ENCODE data around the gene MAN2A2. TPM values are rescaled to one million over a fixed set of nuclear protein-coding genes. Genes with fewer than 3 reads are reported as not detected.
"Not testable (repeated sequence)": the region's sequence is repeated elsewhere in the genome, so short reads cannot be mapped to it uniquely, and the experiment has no call there.

The MAN2A2 gene
- total RNA-seq, 1 experiment from 2014 or later: 2.1 TPM

DNA sequence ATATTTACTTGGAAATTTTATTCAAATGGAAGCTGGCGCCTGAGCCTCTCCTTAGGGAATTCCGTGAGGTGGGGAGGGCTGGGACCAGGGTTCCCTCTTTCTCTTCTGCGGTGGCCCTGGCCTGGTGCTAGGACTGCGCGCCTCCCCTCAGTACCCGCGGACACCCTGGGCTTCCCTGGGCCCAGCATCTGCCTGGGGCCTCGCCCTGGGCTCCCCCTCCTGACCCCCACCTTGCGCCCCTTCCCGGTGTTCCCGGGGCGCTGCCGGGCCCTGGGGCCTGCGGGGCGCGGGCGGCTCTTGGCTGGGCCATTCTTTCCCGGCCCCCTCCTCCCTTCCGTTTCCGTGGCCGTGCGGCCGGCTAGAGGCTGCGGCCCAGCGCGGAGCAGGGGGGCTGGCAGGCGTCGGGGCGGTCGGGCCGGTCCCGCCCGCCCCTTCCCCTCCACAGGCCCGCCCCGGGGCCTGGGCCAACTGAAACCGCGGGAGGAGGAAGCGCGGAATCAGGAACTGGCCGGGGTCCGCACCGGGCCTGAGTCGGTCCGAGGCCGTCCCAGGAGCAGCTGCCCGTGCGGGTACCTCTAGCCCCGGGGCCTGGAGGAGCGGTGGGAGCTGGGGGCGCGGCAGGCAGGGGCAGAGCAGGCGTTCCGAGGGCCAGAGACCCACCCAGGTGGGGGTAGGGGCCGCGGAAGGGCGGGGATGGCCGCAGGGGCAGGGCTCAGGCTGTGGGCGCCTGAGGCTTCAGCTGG, 19.0 kb upstream of the MAN2A2 start, which contains the start of gene FES:
Gene FES (plus strand): TSS at position 529 of the 743 bp plus-strand sequence. CDS start 542 bp downstream, outside the sequence.
- DNase-seq (ENCODE audit: low read depth): no peak

DNA sequence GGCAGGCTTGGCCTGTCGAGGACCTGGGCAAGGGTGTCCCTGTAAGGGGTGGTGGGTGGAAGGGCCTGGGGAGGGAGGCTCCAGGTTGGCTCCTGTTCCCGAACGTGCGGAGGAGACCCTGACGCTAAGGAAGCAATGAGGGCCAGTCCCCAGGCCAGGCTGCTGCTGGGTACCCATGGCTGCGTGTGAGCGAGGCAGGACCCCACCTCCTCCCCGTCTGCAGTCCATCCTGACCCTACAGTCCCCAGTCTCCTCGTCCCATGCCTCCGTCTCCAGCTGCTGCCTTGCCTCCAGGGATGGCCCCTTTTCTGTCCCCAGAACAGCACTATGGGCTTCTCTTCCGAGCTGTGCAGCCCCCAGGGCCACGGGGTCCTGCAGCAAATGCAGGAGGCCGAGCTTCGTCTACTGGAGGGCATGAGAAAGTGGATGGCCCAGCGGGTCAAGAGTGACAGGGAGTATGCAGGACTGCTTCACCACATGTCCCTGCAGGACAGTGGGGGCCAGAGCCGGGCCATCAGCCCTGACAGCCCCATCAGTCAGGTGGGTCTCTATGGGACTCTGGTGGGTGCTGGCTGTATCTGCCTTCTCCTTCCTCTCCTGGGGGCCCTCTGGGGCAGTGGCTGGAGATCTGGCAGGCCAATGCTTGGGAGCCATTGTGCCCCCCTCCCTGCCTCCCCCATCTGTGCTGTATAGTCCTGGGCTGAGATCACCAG, 18.2 kb upstream of the MAN2A2 start:
- DNase-seq (ENCODE audit: low read depth): no peak

DNA sequence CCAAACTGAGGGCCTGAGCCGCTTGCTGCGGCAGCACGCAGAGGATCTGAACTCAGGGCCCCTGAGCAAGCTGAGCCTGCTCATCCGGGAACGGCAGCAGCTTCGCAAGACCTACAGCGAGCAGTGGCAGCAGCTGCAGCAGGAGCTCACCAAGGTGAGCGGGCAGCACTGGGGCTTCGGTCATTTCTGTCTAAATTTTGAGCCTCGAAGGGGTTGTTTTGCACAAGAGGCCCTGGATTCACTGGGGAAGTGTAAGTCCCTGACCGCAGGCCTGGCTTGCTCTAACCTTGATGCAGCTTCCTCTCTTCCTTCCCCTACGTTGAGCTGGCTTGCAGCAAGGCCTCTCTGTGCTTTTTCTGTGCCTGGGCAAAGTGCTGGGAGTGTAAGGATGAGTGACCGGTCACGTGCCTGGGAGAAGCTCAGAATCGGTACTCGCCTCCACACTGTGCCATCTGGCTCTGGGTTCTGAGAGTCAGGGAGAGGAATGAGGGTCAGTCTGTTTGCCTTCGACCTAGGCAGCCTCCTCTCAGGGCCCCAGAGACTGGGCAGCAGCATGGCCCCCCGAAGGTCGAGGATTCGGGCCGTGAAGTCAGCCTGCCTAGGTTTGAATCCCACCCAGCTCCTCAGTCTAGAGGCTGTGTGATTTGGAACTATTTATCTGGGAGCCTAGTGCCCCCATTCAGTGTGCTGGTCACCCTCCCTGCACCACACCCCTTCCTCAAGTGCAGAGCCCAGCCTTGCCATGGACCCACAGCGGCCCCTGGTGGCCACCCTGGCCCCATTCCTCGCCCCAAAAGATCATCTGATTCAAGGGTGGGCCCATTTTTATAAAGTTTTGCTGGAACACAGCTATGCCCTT, 17.4 kb upstream of the MAN2A2 start:
- peak; percentile 69 for DNase-seq (ENCODE audit: low read depth)

DNA sequence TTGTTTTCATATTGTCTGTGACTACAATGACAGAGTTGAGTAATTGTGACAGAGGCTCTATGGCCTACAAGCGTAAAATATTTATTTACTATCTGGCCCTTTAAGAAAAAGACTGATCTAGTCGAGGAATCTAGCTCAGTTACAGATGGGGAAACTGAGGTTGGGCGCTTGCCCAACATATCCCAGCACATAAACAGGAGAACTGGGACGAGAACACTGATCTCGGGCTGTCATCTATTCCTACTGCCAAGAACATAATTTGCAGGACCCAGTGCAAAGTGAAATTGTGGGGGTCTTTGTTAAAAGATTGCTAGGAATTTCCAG, 16.8 kb upstream of the MAN2A2 start:
- DNase-seq (ENCODE audit: low read depth): no peak

DNA sequence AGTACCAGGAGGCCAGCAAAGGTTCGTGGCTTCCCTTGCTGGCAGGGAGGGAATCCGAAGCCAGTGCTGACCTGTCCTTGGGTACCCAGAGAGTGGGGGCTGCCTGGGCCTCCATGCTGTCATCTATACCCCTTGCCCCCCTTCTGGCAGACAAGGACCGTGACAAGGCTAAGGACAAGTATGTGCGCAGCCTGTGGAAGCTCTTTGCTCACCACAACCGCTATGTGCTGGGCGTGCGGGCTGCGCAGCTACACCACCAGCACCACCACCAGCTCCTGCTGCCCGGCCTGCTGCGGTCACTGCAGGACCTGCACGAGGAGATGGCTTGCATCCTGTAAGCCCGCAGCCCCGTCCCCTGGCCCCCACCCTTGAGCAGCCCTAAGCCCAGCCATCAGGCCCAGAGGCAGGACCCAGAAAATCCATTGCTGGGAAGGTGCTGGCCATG, 16.0 kb upstream of the MAN2A2 start:
- DNase-seq (ENCODE audit: low read depth): no peak

DNA sequence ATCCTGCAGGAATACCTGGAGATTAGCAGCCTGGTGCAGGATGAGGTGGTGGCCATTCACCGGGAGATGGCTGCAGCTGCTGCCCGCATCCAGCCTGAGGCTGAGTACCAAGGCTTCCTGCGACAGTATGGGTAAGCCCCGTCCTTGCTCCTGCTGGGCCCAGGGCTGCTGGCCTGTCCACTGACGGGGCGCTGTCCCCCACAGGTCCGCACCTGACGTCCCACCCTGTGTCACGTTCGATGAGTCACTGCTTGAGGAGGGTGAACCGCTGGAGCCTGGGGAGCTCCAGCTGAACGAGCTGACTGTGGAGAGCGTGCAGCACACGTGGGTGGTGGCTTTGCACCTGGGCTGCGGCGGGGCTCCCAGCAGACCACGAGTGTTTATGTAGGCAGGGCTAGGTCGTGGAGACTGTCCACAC, 13.8 kb upstream of the MAN2A2 start:
- DNase-seq (ENCODE audit: low read depth): no peak

DNA sequence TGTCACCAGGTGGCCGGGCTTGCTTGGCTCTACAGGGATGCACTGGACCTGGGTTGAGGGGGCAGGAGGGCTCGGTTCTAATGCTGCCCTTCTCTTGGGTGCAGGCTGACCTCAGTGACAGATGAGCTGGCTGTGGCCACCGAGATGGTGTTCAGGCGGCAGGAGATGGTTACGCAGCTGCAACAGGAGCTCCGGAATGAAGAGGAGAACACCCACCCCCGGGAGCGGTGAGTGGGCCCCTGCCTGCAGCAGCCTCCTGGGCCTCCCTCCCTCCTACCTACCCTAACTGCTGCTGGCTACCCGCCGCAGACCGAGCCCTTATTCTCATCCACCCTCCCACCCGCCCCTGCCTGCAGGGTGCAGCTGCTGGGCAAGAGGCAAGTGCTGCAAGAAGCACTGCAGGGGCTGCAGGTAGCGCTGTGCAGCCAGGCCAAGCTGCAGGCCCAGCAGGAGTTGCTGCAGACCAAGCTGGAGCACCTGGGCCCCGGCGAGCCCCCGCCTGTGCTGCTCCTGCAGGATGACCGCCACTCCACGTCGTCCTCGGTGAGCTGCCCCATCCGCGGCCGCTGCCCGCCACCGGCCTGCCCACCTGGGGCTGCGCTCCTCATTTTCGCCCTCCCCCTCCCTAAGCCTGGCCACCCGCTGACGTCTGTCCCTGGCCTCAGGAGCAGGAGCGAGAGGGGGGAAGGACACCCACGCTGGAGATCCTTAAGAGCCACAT, 13.2 kb upstream of the MAN2A2 start:
- DNase-seq (ENCODE audit: low read depth): no peak

DNA sequence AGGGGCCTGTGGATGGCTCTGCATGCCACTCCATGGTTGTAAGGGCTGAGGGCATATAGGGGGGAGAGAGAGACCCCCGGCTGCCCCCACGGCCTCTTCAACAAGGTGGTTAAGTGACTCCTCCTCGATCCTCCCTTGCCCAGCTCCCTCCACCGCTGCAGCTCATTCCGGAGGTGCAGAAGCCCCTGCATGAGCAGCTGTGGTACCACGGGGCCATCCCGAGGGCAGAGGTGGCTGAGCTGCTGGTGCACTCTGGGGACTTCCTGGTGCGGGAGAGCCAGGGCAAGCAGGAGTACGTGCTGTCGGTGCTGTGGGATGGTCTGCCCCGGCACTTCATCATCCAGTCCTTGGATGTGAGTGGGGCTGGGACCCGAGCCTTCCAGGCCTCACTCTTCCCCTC, 12.3 kb upstream of the MAN2A2 start:
- no peak for DNase-seq (ENCODE audit: low read depth)

DNA sequence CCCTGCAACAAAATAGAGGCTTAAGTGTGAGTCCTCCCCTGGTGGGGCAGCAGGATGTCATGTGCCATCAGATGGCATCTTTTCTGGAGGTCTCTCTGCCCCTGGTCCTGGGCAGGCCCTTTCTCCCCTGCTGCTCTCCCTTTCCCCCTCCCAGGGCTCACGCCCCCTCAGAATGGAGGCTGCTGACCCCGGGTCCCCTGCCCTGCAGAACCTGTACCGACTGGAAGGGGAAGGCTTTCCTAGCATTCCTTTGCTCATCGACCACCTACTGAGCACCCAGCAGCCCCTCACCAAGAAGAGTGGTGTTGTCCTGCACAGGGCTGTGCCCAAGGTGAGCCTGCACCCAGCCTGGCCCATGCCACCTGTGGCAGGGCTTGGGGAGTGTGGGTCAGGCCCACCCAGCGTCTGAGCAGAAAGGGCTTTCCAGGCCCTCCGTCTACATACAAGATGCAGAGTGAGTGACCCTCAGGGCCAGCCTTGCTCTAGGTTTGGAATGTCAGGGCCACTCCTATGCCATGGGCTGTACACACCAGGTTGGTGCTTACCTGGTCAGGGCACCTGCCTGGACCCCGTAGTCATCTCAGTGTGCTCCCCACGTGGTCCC, 11.7 kb upstream of the MAN2A2 start:
- DNase-seq (ENCODE audit: low read depth): no peak

DNA sequence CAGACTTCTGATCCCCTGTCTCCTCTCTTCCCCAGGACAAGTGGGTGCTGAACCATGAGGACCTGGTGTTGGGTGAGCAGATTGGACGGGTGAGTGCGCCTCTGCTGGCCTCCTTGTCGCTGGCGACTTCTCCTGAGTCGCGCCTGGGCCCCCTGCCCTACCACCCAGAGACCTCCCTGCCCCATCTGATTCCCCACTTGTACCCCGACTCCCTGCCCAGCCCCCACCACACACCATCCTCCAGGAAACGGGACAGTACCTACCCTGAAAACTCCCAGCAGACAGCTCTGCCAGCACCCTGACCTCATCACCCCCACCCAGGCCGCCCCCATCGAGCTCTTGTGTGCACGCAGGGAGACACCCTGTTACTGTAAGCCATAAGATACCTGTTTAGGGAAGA, 11.1 kb upstream of the MAN2A2 start:
- no peak for DNase-seq (ENCODE audit: low read depth)

DNA sequence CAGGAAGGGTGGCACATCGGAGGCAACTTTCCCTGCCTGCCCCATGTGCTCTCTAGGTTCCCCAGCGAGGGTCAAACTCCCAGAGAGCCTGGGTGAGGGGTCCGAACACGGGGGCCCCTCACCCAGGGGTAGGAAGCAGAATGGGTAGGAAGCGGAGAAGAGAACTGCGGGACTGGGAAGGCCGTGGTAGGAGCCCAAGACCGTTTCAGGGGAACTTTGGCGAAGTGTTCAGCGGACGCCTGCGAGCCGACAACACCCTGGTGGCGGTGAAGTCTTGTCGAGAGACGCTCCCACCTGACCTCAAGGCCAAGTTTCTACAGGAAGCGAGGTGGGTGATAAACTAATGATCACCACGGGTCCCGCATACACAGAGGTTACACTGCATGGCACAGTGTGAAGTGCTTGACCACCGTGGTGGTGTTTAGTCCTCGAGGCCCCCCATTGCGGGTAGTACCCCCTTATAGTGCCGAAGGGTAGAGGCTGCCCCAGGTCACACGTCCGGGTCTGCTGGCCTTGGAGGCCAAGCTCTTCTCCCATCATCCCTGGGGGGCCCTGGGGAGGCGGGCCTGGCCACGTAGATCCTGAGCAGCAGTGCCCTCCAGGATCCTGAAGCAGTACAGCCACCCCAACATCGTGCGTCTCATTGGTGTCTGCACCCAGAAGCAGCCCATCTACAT, 10.5 kb upstream of the MAN2A2 start:
- no peak for DNase-seq (ENCODE audit: low read depth)

DNA sequence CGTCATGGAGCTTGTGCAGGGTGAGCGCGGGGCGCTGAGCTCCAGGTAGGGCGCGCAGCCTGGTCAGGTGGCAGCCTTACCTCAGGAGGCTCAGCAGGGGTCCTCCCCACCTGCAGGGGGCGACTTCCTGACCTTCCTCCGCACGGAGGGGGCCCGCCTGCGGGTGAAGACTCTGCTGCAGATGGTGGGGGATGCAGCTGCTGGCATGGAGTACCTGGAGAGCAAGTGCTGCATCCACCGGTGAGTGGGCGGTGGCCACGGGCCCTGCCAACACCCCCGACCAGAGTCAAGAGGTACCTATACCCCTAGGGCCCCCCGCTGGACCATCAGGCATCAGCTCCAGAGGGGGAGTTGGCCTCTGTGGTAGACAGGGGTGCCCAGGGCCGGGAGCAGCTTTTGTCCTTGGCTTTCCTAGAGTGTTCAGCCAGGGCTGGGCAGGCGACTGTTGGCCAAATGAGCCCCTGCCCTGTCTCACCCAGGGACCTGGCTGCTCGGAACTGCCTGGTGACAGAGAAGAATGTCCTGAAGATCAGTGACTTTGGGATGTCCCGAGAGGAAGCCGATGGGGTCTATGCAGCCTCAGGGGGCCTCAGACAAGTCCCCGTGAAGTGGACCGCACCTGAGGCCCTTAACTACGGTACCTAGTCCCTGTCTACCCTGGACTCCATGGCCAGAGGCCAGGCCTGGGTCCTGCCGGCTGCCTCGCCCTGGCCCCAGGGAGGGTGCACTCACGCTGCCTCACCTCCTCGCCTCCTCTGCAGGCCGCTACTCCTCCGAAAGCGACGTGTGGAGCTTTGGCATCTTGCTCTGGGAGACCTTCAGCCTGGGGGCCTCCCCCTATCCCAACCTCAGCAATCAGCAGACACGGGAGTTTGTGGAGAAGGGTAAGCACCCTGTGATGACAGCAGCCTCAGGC, 9.7 kb upstream of the MAN2A2 start:
- DNase-seq (ENCODE audit: low read depth): no peak

DNA sequence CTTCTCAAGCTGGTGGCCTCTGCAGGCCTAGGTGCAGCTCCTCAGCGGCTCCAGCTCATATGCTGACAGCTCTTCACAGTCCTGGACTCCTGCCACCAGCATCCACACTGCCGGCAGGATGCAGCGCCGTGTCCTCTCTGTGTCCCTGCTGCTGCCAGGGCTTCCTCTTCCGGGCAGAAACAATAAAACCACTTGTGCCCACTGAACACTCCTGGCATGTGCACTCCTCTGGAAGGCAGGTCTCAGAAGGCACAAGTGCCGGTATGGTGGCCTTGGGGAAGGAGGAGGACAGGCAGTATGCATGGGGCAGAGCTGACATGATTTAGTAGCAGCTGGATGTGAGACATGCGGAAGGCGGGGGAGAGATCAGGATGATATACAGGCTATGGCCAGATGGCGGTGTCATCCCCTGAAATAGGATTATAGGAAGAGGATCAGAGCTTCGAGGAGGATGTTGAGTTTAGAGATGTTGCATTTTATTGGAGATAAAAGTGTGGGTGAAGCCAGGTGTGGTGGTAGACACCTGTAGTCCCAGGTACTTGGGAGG, 7.5 kb upstream of the MAN2A2 start:
- no peak for DNase-seq (ENCODE audit: low read depth)

DNA sequence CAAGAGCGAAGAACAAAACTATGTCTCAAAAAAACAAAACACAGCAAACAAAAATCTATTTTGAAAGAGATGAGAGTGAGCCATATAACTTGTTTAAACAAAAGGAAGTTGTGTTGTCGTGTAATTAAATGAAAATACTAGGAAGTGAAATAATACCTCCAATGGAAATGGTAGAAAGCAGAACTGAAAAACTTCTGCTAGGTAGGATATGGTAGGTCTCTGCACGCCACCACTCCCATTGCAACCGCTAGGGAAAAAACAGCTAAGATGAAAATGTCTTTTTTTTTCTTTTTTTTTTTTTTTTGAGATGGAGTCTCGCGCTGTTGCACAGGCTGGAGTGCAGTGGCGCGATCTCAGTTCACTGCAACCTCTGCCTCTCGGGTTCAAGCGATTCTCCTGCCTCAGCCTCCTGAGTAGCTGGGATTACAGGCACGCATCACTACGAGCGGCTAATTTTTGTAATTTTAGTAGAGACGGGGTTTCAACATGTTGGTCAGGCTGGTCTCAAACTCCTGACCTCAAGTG, 5.9 kb upstream of the MAN2A2 start:
- not testable (repeated sequence) for DNase-seq (ENCODE audit: low read depth)

DNA sequence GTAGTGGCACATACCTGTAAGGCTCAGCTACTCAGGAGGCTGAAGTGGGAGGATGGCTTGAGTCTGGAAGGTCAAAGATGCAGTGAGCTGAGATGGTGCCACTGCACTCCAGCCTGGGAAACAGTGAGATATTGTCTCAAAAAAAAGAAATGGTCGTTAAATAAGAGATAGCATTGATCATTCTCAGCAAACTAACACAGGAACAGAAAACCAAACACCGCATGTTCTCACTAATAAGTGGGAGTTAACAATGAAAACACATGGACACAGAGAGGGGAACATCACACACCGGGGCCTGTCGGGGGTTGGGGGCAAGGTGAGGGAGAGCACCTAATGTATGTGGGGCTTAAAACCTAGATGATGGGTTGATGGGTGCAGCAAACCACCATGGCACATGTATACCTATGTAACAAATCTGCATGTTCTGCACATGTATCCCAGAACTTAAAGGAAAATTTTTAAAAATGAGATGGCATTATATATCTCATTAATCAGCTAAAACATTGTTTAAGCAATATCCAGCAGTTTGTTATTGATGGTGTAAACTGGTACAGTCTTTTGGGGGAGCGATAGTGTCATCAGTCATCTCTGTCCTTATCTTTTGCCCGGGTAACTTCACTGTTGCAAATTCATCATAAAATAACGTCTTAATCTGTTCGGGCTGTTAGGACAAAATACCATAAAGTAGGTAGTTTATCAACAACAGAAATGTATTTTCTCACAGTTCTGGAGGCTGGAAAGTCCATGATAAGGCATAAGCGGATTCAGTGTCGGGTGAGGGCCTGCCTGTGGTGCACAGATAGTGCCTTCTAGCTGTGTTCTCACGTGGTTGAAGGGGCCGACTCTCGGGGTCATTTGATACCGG, 1.7 kb upstream of the MAN2A2 start:
- DNase-seq (ENCODE audit: low read depth): no peak

DNA sequence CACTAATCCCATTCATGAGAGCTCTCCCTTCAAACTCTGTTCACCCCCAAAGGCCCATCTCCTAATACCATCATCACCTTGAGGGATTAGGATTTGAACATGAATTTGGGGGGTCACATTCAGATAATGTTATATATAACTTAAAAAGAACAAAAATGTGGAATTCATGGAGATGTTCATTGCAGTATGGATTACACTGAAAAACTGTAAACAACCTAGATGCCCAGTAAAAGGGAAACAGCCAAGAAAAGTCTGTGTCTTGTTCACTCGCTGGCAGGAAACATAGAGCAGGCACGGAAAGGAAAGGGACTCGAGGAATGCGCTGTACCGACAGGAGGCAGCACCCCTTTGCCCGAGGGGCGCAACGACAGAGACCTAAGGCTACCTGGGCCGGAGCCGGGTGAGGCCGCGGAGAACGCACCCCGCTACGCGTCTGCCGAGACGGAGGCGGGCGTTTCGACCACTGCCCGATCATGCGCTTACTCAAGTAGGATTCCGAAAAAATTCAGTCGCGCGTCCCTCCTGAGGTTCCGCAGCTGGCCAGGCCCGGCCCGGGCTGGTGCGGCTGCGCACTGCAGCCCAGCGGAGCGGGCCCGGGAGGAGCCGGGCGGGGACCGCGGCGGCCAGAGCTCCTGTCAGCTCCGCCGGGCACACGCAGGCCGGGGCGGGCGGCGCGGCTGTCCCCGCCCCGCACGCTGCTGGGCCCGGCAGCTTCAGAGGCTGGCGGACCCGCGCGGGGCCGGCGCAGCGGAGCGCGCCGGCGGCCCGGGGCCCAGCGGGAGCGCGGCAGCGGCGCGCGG, 862 bp upstream of the MAN2A2 start:
- DNase-seq (ENCODE audit: low read depth): peak; percentile 85

Measured in Daoy (cell line).